Stimulated activated naive B cell treated with anti-CD40 and anti-IgM and Interleukin-4, amounts not matched to agents 10 μg/mL and 1 μg/mL and 100 μg/mL, for 72 hours (primary cell): ENCODE measurements around the gene COX20.
"Not testable (repeated sequence)": the region's sequence is repeated elsewhere in the genome, so short reads cannot be mapped to it uniquely, and the experiment has no call there.

ENCODE experiments used
- ATAC-seq, 2 donors: fragments of 150-1000 bp; cut with Tn5 transposase; replicated peaks; 2 replicates each; pipeline ENCODE4 v1.10.0; 2021; ENCODE audit warnings: moderate library complexity in 1 of 2
- DNase-seq: peaks from one replicate; pipeline ENCODE4 v3.0.0; 2021
- H3K27ac Mint-ChIP-seq: one replicate; pipeline ENCODE4 v1.8.0; 2022; ENCODE audit warnings: mild to moderate bottlenecking, mixed read lengths
- H3K27me3 Mint-ChIP-seq, 2 donors: one replicate each; pipeline ENCODE4 v1.8.0; 2022; ENCODE audit warnings: mixed read lengths in 2 of 2
- H3K36me3 Mint-ChIP-seq, 2 donors: one replicate each; pipeline ENCODE4 v1.8.0; 2022; ENCODE audit warnings: mixed read lengths in 2 of 2, mild to moderate bottlenecking in 1 of 2
- H3K4me1 Mint-ChIP-seq, 2 donors: one replicate each; pipeline ENCODE4 v1.8.0; 2022; ENCODE audit warnings: mixed read lengths in 2 of 2, mild to moderate bottlenecking in 1 of 2
- H3K4me3 Mint-ChIP-seq, 2 donors: one replicate each; pipeline ENCODE4 v1.8.0; 2022; ENCODE audit warnings: mild to moderate bottlenecking in 2 of 2, mixed read lengths in 2 of 2, moderate library complexity in 1 of 2
- H3K9me3 Mint-ChIP-seq, 2 donors: one replicate each; pipeline ENCODE4 v1.8.0; 2022; ENCODE audit warnings: mixed read lengths in 2 of 2, mild to moderate bottlenecking in 1 of 2

The COX20 gene

GRCh38 chr1:244804841-244805240, 30.6 kb upstream of the COX20 start:
- DNase-seq, result no peak
- peaks cover 0 to 2% of the 10 kb centered on the region in 2 donors for H3K9me3 Mint-ChIP-seq
- H3K27ac Mint-ChIP-seq, result no peak overlapping the region
- ATAC-seq, result no peak
- H3K4me1 Mint-ChIP-seq, result peaks cover 12 to 20% of the 10 kb centered on the region in 2 donors
- H3K27me3 Mint-ChIP-seq, result peaks cover 10 to 13% of the 10 kb centered on the region in 2 donors
- H3K4me3 Mint-ChIP-seq, result no peak overlapping the region
- H3K36me3 Mint-ChIP-seq, result no peaks in the 10 kb centered on the region

GRCh38 chr1:244807138-244807537, 28.3 kb upstream of the COX20 start:
- Mint-ChIP-seq H3K4me1 (peaks cover 6 to 10% of the 10 kb centered on the region in 2 donors), H3K4me3 (no peak overlapping the region), H3K27ac (no peak overlapping the region), H3K36me3 (no peaks in the 10 kb centered on the region), H3K27me3 (peaks cover 10 to 13% of the 10 kb centered on the region in 2 donors), H3K9me3 (peaks cover 0 to 2% of the 10 kb centered on the region in 2 donors)
- ATAC-seq (no peak), DNase-seq (no peak)

GRCh38 chr1:244810221-244810620, 25.2 kb upstream of the COX20 start:
- no peaks in the 10 kb centered on the region for H3K36me3 Mint-ChIP-seq
- peaks cover 0 to 2% of the 10 kb centered on the region in 2 donors for H3K9me3 Mint-ChIP-seq
- H3K27ac Mint-ChIP-seq, result no peak overlapping the region
- DNase-seq, result no peak
- H3K27me3 Mint-ChIP-seq, result peaks cover 10 to 13% of the 10 kb centered on the region in 2 donors
- peaks cover 16 to 25% of the 10 kb centered on the region in 2 donors for H3K4me1 Mint-ChIP-seq
- no peak for ATAC-seq
- no peak overlapping the region for H3K4me3 Mint-ChIP-seq

GRCh38 chr1:244813327-244813726, 22.1 kb upstream of the COX20 start:
- Mint-ChIP-seq H3K9me3 (no peaks in the 10 kb centered on the region), H3K36me3 (peaks cover 0 to 4% of the 10 kb centered on the region in 2 donors), H3K27ac (no peak overlapping the region), H3K4me1 (peaks cover 24 to 36% of the 10 kb centered on the region in 2 donors), H3K27me3 (no peaks in the 10 kb centered on the region), H3K4me3 (no peak overlapping the region)
- DNase-seq (no peak), ATAC-seq (no peak)

- peak; percentile 55 for DNase-seq
- peak overlapping the region; percentile 98 for H3K27ac Mint-ChIP-seq
Observed at GRCh38 chr1:244815600-244816099, 19.8 kb upstream of the COX20 start.

GRCh38 chr1:244817415-244817894, 18.0 kb upstream of the COX20 start:
- ATAC-seq, result no peak
- peaks cover 0 to 4% of the 10 kb centered on the region in 2 donors for H3K36me3 Mint-ChIP-seq
- no peaks in the 10 kb centered on the region for H3K9me3 Mint-ChIP-seq
- no peak for DNase-seq
- peaks cover 24 to 36% of the 10 kb centered on the region in 2 donors for H3K4me1 Mint-ChIP-seq
- peak overlapping the region; percentile 14 for H3K27ac Mint-ChIP-seq
- peak overlapping the region; percentile 82 to 83 for H3K4me3 Mint-ChIP-seq
- no peaks in the 10 kb centered on the region for H3K27me3 Mint-ChIP-seq

More at GRCh38 chr1:244815600-244816099, 19.8 kb upstream of the COX20 start:
- peak; percentile 58 for ATAC-seq
- Mint-ChIP-seq H3K4me3 (peak overlapping the region; percentile 82 to 83), H3K4me1 (peaks cover 24 to 36% of the 10 kb centered on the region in 2 donors), H3K27me3 (no peaks in the 10 kb centered on the region), H3K9me3 (no peaks in the 10 kb centered on the region), H3K36me3 (peaks cover 0 to 4% of the 10 kb centered on the region in 2 donors)

GRCh38 chr1:244820131-244820530, 15.3 kb upstream of the COX20 start:
- no peak overlapping the region for H3K27ac Mint-ChIP-seq
- no peaks in the 10 kb centered on the region for H3K9me3 Mint-ChIP-seq
- peaks cover 13 to 22% of the 10 kb centered on the region in 2 donors for H3K4me1 Mint-ChIP-seq
- DNase-seq, result no peak
- H3K4me3 Mint-ChIP-seq, result no peak overlapping the region
- no peak for ATAC-seq
- no peaks in the 10 kb centered on the region for H3K27me3 Mint-ChIP-seq
- peaks cover 0 to 6% of the 10 kb centered on the region in 2 donors for H3K36me3 Mint-ChIP-seq

- no peak for DNase-seq
- Mint-ChIP-seq H3K27me3 (no peaks in the 10 kb centered on the region), H3K27ac (no peak overlapping the region), H3K36me3 (peaks cover 0 to 10% of the 10 kb centered on the region in 2 donors), H3K4me3 (no peak overlapping the region), H3K4me1 (peaks cover 6 to 13% of the 10 kb centered on the region in 2 donors), H3K9me3 (no peaks in the 10 kb centered on the region)
- ATAC-seq, result no peak
Observed at GRCh38 chr1:244821134-244821533, 14.3 kb upstream of the COX20 start.

- DNase-seq (no peak), ATAC-seq (no peak)
- H3K4me3 Mint-ChIP-seq, result no peak overlapping the region
- no peak overlapping the region for H3K27ac Mint-ChIP-seq
- no peaks in the 10 kb centered on the region for H3K4me1 Mint-ChIP-seq
- H3K27me3 Mint-ChIP-seq, result no peaks in the 10 kb centered on the region
- H3K36me3 Mint-ChIP-seq, result peaks cover 0 to 8% of the 10 kb centered on the region in 2 donors
- no peaks in the 10 kb centered on the region for H3K9me3 Mint-ChIP-seq
Observed at GRCh38 chr1:244822878-244823277, 12.6 kb upstream of the COX20 start.

GRCh38 chr1:244826712-244827111, 8.7 kb upstream of the COX20 start:
- ATAC-seq (no peak), DNase-seq (no peak)
- Mint-ChIP-seq H3K4me1 (peaks cover 6 to 11% of the 10 kb centered on the region in 2 donors), H3K4me3 (no peak overlapping the region), H3K27me3 (no peaks in the 10 kb centered on the region), H3K9me3 (no peaks in the 10 kb centered on the region), H3K36me3 (peaks cover 4 to 17% of the 10 kb centered on the region in 2 donors), H3K27ac (no peak overlapping the region)

GRCh38 chr1:244830639-244831038, 4.8 kb upstream of the COX20 start:
- no peaks in the 10 kb centered on the region for H3K27me3 Mint-ChIP-seq
- no peak for ATAC-seq
- no peaks in the 10 kb centered on the region for H3K9me3 Mint-ChIP-seq
- H3K4me3 Mint-ChIP-seq, result no peak overlapping the region
- no peak overlapping the region for H3K27ac Mint-ChIP-seq
- DNase-seq, result no peak
- H3K4me1 Mint-ChIP-seq, result peaks cover 12 to 21% of the 10 kb centered on the region in 2 donors
- H3K36me3 Mint-ChIP-seq, result peaks cover 4 to 18% of the 10 kb centered on the region in 2 donors

GRCh38 chr1:244833260-244833659, 2.2 kb upstream of the COX20 start:
- H3K9me3 Mint-ChIP-seq, ATAC-seq, DNase-seq, H3K27me3 Mint-ChIP-seq: not testable (repeated sequence)
- H3K4me3 Mint-ChIP-seq, result peak overlapping the region in 1 of 2 donors; percentile 94
- peaks cover 12 to 22% of the 10 kb centered on the region in 2 donors for H3K36me3 Mint-ChIP-seq
- peak overlapping the region; percentile 5 for H3K27ac Mint-ChIP-seq
- peaks cover 21 to 41% of the 10 kb centered on the region in 2 donors for H3K4me1 Mint-ChIP-seq

- Mint-ChIP-seq H3K4me1 (peaks cover 27 to 48% of the 10 kb centered on the region in 2 donors), H3K36me3 (peaks cover 18 to 29% of the 10 kb centered on the region in 2 donors), H3K27ac (peak overlapping the region; percentile 100), H3K27me3 (no peaks in the 10 kb centered on the region), H3K4me3 (peak overlapping the region; percentile 85 to 94), H3K9me3 (peaks cover 3 to 8% of the 10 kb centered on the region in 2 donors)
- peak; percentile 15 to 19 for ATAC-seq
- peak; percentile 49 for DNase-seq
Observed at GRCh38 chr1:244833734-244834542, 1.5 kb upstream of the COX20 start.

GRCh38 chr1:244834543-244835275, 749 bp upstream of the COX20 start:
- H3K4me1 Mint-ChIP-seq, result peaks cover 31 to 55% of the 10 kb centered on the region in 2 donors
- H3K27ac Mint-ChIP-seq, result peak overlapping the region; percentile 100
- H3K27me3 Mint-ChIP-seq, result no peaks in the 10 kb centered on the region
- H3K9me3 Mint-ChIP-seq, result peaks cover 3 to 8% of the 10 kb centered on the region in 2 donors
- H3K4me3 Mint-ChIP-seq, result peak overlapping the region; percentile 85 to 94
- ATAC-seq (peak; percentile 80 to 83), DNase-seq (peak; percentile 95)
- H3K36me3 Mint-ChIP-seq, result peaks cover 21 to 28% of the 10 kb centered on the region in 2 donors
